Activated CD4-positive, alpha-beta T cell treated with anti-CD3 and anti-CD28 coated beads for 24 hours (primary cell): ENCODE results near the gene EIF3A.
A peak's percentile ranks its signal among the peaks of the same experiment; 100 is the strongest.
"Not testable (repeated sequence)": the region's sequence is repeated elsewhere in the genome, so short reads cannot be mapped to it uniquely, and the experiment has no call there.

Experiments
- DNase-seq, 2 donors: peaks; one replicate each; pipeline ENCODE4 v3.0.0-alpha.2; 2020; ENCODE audit warnings: low read depth in 2 of 2

EIF3A gene

DNA sequence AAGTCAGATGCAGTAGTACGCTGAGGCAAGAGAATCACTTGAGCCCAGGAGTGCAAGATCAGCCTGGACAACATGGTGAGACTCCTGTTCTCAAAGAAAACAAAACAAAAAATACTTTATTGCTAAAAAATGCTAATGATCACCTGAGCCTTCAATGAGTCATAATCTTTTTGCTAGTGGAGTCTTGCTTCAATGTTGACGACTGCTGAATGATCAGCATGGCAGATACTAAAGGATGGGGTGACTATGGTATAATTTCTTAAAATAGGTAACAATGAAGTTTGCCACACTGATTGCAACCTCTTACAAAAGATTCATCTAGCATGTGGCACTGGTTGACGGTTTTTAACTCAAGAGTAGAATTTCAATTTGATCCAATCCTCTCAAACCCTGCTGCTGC is 28.8 kb downstream of the EIF3A start:
- DNase-seq = no peak

DNA sequence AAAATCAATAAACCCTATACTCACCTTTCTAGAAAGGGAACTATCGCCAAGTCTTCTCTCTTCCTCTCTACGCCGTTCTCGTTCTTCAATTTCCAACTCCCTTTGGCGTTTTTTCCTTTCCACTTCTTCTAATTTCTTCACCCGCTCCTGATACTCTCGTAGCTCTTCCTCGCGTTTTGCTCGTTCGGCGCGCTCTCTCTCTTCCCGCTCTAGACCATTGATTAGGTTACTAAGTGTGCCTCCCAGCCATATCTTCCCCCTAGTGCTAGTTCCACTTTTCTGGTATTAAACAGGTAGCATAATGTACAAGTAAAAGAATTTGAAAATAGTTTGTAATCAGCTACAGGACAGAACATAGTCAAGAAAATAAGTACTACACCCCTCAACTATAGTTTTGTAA is 30.8 kb downstream of the EIF3A start:
- no peak for DNase-seq

DNA sequence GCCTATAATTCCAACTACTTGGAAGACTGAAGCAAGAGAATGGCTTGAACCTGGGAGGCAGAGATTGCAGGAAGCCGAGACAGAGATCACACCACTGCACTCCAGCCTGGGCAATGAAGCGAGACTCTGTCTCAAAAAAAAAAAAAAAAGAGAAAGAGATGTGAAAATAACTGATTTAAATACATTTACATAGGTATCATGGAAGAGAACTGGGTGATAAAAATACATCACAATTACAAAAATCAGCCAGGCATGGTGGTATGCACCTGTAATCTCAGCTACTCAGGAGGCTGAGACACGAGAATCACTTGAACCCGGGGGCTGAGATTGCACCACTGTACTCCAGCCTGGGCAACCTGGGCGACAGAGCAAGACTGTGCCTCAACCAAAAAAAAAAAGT is 31.3 kb downstream of the EIF3A start:
- no peak for DNase-seq

DNA sequence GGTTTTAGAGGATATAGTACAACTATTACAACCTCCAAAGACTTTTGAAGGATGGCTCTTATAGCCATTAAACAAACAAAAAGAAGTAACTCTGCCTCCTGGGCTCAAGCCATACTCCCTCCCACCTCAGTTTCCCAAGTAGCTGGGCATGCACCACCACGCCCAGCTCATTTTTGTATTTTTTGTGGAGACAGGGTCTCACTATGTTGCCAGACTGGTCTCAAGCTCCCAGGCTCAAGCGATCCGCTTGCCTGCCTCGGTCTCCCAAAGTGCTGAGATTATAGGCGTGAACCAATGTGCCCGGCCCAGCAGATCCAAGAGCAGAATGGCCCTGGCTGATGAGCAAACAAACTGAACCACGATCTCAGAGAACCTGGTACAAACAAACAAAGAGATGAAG is 35.1 kb downstream of the EIF3A start:
- no peak for DNase-seq

DNA sequence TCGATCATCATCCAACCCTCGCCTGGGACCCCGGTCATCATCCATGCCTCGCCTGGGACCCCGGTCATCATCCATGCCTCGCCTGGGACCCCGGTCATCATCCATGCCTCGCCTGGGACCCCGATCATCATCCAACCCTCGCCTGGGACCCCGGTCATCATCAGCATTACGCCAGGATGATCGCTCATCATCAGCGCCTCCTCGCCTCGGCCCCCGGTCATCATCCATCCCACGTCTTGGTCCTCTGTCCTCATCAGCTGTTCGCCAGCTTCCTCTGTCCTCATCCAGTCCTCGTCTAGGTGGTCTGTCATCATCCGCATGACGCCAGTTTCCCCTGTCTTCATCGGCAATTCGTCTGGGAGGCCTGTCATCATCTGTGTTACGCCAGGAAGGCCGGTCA is 38.4 kb downstream of the EIF3A start:
- no peak for DNase-seq

DNA sequence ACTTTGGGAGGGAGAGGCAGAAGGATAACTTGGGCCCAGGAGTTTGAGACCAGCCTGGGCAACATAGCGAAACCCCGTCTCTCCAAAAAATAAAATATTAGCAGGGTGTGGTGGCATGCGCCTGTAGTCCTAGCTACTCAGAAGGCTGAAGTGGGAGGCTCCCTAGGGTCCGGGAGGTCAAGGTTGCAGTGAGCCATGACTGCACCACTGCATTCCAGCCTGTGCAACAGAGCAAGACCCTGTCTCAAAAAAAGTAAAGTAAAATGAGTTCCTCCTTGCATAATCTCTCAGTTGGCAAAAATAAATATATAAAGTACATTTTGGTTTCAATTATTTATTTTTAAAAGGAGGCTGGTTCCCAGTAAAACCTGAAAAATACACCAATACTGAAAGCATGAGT is 39.3 kb downstream of the EIF3A start:
- no peak for DNase-seq

DNA sequence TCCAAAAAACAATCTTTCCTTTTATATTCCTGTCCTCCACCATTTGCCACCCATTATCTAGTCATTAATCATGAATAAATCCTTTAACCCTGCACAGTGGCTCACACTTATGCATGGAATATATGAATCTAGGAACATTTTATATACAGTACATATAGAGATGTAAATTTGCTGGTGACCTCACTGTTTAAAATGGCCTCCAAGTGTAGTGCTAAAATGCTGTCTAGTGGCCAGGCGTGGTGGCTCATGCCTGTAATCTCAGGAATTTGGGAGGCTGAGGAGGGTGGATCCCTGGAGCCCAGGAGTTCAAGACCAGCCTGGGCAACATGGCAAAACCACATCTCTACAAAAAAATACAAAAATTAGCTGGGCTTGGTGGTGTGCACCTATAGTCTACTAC is 41.5 kb downstream of the EIF3A start:
- DNase-seq = no peak

DNA sequence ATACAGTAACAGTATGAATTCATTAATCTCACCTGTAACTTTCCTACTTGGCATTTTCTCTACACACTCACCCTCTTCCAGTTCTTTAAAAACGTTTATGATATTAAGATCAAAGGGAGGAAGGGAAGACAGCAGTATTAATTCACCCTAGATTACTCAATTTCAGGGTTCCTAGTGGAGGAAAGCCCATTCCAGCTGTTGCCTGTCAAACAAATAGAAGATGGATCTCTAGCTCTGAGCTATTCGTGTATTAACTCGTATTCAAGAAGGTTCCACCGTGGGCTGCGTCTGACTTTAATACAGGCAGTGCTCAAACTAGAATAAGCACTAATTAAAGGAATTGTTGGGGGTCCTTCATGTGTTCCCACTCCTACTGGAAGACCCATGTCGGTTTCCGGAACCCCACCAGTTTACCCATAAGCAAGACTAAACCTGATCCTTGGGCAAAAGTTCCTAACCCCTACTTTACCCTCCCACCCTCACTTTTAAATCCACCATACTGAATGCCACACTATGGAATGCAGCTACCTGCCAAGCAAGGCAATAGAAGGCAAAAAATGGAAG is 49.0 kb downstream of the EIF3A start:
- no peak for DNase-seq

DNA sequence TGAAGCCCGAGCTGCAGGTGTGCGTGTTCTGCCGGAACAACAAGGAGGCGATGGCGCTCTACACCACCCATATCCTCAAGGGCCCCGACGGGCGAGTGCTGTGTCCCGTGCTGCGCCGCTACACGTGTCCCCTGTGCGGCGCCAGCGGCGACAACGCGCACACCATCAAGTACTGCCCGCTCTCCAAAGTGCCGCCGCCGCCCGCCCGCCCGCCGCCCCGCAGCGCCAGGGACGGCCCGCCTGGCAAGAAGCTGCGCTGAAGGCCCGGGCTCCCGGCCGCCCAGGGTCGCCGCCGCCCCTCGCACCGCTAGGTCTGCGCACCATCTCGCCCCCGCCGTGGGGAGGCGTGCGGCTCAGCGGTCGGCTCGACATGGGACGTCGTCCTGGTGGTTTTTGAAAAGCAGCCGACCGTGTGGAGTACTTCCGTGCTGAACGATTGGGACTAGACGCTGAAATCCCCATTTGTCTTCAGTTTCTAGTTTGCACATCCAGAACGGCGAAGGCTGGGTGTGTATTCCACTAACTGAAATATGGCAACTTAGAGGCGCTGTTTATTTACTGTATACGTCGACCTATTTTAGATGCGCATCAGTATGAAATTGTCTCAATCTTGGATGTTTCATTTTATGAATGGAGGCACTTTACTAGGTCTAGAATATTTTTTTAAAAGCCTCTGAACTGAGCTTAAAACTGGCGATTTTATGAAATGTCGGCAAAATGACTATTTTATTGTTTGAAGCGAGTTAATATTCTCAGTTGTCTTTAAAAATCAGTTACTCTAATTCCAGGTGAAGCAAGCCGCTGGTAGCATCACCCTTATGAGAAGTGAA is 50.0 kb downstream of the EIF3A start:
- peak in 1 of 2 donors; percentile 35 for DNase-seq

DNA sequence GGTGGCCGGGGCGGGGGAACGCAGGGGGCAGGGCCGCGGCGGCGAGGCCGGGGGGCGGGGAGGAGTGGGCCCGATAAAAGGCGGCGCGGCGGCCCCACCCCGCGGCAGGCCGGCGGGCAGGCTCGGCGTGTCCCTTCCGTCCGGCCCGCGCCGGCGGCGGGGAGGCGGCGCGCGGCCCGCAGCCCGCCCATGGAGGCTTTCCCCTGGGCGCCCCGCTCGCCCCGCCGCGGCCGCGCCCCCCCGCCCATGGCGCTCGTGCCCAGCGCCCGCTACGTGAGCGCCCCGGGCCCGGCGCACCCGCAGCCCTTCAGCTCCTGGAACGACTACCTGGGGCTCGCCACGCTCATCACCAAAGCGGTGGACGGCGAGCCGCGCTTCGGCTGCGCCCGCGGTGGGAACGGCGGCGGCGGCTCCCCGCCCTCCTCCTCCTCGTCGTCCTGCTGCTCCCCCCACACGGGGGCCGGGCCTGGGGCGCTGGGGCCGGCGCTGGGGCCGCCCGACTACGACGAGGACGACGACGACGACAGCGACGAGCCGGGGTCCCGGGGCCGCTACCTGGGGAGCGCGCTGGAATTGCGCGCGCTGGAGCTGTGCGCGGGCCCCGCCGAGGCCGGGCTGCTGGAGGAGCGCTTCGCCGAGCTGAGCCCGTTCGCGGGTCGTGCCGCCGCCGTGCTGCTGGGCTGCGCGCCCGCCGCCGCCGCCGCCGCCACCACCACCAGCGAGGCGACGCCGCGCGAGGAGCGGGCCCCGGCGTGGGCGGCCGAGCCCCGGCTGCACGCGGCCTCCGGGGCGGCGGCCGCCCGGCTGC is 50.8 kb downstream of the EIF3A start, which contains the start of gene NANOS1:
TSS of gene NANOS1 (plus strand) at position 102 of the 808 bp plus-strand sequence. CDS start at position 190, 88 bp downstream.
- DNase-seq = no peak

DNA sequence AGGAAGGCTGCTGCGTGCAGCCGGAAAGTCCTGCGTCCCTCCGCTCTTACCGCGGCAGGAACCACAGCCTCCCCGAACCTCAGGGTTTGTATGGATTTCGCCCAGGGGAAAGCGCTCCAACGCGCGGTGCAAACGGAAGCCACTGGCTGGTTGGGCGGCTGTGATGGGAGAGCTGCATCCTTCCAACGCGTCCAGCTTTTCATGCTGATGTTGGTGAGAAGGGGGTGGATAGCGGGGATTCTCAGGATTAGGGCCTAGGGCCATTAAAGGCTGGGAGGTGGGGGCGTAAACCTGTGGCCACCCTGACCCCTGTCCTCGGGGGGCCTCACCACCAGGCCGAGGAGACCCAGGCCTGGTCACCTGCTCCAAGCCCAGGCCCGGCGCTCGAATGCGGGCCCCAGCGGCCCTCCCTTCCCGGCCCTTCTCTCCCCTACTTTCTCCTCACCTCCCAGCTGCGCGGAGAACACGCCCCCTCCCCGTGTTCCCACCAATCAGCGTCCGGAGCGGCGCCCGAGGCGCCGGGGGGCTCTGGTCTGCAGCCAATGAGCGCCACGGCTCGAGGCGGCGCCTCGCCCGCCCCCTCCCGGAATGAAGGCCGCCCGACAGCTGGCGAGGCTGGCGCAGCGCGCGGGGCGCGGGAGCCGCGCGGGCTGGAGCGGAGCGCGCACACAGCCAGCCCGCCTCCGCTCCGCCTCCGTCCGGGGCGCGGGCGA is 51.6 kb downstream of the EIF3A start:
- peak; percentile 62 to 64 for DNase-seq

DNA sequence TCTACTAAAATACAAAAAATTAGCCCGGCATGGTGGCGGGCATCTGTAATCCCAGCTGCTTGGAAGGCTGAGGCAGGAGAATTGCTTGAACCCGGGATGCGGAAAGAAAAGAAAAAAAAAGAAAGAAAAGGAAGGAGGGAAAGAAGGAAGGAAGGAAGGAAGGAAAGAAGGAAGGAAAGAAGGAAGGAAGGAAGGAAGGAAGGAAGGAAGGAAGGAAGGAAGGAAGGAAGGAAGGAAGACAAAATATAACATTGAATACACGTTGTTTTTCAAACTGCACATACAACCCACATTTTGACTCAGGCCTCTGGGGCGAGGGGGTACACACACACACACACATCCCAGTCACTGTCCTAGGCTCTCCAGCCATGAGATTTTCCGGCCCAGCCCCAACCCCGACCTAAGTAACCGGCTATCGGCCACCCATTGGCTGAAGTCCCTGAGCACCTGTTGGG is 52.1 kb downstream of the EIF3A start:
- DNase-seq = not testable (repeated sequence)

DNA sequence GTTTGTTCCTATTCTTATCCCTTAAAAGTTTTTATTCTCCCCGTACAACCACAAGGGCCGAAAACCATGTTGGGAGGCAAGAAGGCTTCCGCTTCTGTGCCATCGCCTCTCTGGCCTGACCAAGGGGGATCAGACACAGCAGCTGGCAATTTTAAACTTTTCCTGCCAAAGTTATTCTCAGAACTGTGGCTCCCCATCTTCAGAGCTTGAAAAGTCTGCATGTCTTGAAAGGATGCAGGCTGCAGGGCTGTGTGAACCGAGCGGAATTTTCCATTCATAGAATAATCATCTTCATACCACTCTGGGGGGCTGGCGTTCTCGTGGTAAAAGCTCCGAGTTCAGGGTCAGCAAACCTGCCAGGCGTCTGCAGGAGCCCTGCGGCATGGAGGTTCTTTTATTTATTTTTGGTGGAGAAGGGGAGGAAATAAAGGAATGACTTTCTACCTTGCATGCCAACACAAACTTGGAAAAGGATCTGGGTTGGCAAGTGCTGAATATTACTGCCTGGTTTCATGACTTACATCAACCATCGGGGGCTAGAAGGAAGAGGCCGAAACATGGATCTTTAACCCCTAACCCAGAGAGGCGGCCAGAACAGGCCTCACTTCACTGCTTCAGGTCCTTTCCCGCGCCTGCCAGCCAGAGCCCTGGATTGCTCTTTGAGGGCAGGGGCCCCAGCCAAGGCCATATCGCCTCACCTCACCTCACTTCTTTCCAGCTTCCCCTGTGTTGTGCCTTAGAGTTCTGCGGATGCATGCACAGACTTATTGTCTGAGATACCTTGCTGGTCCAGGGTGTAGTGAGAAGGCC is 54.1 kb downstream of the EIF3A start:
- DNase-seq = no peak

DNA sequence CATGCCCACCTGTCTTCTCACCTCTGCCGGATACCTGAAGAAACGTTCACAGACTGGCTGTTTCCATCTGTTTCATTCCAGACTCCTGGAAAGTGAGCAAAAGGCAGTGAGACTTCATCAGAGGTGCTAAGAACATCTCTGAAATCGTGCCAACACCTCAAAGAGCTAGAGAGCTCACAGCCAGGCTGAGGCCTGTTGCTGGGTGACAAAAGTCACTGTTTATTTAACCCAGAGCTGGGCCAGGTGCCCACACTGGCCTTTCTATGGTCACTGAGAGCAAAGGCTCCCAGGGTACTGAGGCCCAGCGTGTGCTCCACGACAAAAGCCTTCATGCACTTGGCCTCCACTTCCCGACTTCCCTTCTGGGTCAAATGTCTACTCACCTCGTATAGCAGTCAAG is 54.8 kb downstream of the EIF3A start:
- DNase-seq = no peak

DNA sequence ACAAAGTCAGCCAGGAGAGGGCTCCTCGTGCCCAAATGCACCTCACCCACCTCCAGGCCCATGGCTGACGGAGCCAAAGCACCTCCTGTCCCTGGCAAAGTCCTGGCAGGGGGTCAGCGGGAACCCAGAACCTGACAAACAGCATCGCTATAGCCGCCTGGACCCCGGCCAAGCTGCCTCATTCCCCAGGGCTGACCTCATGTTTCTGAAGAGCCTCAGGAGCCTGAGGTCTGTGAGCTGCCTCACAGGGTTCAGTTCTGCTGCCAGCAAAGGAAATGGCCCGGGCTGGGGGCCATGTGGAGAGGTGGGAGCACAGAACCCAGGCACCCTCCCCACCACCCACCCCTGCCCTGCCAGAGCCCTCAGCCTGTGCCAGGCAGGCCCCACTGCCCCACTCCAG is 55.3 kb downstream of the EIF3A start:
- DNase-seq = no peak

DNA sequence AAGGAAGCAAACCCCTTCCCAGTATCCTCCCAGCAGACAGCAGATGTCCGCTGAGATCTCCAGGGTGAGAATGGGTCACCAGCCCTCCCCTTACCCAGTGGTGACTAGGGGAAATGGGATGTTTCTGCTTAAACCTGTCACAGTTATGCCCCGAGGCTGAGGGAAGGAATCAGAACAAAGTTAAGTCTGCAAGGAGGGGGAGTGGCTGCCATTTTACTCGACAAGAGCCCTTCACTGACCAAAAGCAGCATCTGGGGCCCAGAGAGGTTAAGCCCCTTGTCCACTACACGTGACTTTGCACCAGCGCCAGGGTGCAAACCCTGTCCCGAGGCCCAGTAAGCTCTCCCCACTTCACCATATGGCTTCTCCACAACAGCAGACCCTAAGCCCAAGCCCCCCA is 55.7 kb downstream of the EIF3A start:
- no peak for DNase-seq

DNA sequence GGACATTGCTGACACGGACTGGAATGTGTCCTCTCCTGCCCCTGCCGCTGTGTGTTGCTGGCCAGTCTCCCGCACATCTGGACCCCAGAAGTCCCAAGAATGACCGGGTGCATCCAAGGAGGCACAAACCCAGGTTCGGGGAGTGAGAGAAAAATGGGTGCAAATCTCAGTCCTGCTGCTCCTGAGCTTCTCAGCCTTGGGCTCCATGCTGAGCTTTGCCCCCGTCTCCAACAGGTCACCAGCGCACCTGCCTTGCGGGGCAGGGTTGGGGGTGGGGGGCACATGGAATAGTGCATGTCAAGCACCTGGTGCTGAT is 57.1 kb downstream of the EIF3A start:
- DNase-seq = no peak

DNA sequence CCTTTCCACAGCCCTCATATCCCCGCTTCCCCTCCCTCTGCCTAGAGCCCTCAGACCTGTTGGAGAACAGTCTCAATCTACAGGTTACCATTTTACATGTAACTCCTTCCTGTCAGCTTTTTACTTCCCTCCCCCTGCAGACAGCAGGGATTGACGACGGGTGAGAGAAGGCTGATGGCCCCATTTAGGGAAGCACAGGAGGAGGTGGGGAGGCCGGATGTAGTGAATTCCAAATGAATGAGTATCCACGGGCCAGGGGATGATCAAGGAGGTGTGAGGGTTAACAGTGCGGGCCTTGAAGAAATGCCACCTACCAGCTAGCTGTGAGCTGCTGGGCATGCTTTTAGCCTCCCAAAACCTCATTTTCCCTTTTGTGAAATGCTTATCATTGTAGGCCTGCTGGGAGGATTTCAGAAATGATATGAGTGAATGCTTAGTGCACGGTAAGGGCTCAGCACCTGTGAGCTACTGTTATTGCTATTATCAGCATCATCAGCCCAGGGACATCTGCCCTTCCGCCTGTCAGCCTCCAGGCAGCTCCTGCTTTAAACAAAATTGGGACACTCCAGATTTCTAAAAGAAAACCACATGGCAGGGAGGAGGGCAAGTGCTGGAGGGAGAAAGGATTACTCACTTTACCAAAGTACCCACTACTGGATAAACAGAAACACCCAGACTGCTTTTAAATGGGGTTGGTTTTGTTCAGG is 57.6 kb downstream of the EIF3A start:
- no peak for DNase-seq

DNA sequence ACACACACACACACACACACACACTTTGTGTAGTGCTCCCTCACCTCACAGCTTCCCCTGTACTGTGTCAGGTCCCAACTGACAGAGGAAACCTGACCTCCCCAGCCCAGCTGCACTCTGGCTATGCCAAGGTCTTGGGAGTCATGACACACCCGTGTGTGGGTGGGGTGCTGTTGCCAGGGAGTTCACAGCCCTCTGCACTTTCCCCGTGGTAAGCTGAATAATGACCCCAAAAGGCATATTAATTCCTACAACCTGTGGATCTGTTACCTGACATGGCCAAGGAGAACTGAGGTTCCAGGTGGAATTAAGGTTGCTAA is 60.0 kb downstream of the EIF3A start:
- DNase-seq = no peak

DNA sequence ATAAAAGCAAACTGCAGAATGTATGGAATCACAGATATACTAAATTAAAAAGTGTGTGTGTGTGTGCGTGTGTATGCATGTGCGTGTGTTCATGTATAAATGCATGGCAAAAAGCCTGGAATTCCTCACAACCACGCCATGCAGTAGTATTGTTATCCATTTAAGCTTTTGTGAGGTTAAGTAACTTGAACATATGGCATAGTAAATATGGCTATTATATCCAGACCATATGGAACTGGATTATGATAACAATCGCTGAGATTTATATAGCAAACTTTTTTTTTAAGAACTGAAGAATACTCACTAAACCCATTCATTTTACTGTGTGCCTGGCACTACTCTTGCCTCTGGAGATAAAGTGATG is 73.4 kb downstream of the EIF3A start:
- no peak for DNase-seq
